T-helper 1 cell (primary cell): ENCODE data around the gene RAB3IL1.

Experiments
- DNase-seq, 5 donors: peaks; one replicate each; pipeline ENCODE4 v3.0.0-alpha.2; 2012 to 2020

RAB3IL1 gene

GRCh38 chr11:61918938-61919704 lies 1.8 kb upstream of the RAB3IL1 start:
- no peak for DNase-seq

GRCh38 chr11:61918251-61918937 lies 1.0 kb upstream of the RAB3IL1 start:
- DNase-seq, result no peak

- DNase-seq, result no peak
Measured at GRCh38 chr11:61916737-61917333, 531 bp downstream of the RAB3IL1 start.

- DNase-seq, result no peak
Measured at GRCh38 chr11:61914471-61915171, 2.7 kb downstream of the RAB3IL1 start.

- DNase-seq, result no peak
Measured at GRCh38 chr11:61913699-61914395, 3.5 kb downstream of the RAB3IL1 start.

GRCh38 chr11:61912991-61913698 lies 4.2 kb downstream of the RAB3IL1 start:
- no peak for DNase-seq

- no peak for DNase-seq
Measured at GRCh38 chr11:61912530-61912898, 4.9 kb downstream of the RAB3IL1 start.

GRCh38 chr11:61911701-61912529 lies 5.5 kb downstream of the RAB3IL1 start:
- no peak for DNase-seq

GRCh38 chr11:61911128-61911700 lies 6.2 kb downstream of the RAB3IL1 start:
- no peak for DNase-seq

GRCh38 chr11:61910187-61911127 lies 6.9 kb downstream of the RAB3IL1 start:
- DNase-seq, result no peak

GRCh38 chr11:61908730-61909316 lies 8.5 kb downstream of the RAB3IL1 start:
- no peak for DNase-seq

- no peak for DNase-seq
Measured at GRCh38 chr11:61907871-61908729, 9.3 kb downstream of the RAB3IL1 start.

- DNase-seq, result no peak
Measured at GRCh38 chr11:61907282-61907681, 10.1 kb downstream of the RAB3IL1 start.

GRCh38 chr11:61906522-61906909 lies 10.8 kb downstream of the RAB3IL1 start:
- DNase-seq, result no peak

GRCh38 chr11:61905801-61906521 lies 11.4 kb downstream of the RAB3IL1 start:
- no peak for DNase-seq

GRCh38 chr11:61905067-61905696 lies 12.2 kb downstream of the RAB3IL1 start:
- no peak for DNase-seq

- no peak for DNase-seq
Measured at GRCh38 chr11:61904539-61905048, 12.8 kb downstream of the RAB3IL1 start.
